ENCODE results near the gene ACTR3. TPM values are rescaled to one million over a fixed set of nuclear protein-coding genes. Genes with fewer than 3 reads are reported as not detected.

ACTR3 gene
- polyA plus RNA-seq, 1 donor from 2014 or later = 255 TPM

DNA sequence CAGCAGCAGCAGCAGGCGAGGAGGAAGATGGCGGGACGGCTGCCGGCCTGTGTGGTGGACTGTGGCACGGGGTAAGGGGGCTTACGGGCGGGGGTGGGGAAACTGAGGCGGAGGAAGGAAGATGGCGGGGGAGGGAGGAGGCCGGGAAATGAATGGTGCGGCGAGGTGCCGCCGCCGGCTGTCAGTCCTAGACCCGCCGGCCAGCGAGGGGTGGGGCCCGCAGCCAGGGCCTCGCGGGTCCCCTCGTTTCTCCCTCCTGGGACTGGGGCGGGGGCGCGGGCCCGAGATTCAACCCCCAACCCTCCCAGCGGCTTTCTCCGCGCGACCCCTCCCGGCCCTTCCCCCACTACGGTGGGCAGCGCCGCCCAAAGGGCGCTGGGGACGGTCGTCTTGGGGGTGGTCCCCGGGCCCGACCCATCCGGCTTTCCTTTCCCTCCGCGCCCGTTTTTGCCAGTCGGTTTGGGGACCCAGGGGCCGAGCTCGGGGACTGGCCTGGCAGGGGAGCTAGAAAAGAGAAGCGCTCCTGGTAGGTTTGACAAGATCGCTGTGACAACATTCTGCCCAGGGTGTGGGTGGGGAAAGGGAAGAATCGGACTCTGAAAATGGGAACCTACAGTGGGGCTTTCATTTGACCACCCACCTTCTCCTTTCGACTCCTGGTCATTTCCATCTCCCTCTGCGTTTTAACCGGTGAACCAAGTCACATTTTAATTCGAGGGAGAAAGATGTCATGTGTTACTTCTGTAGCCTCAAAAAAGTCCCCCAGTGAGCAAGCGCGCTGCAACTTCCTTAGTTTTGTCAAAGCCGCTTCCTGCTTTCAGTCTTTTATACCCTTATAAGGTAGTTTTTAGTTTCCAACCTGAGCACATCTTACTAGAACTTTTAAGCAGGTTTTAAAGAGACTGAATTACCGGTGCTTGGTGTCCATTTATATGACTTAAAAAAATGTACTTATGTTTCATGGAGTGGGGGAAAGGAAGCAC lies 655 bp downstream of the ACTR3 start:
- Histone ChIP-seq H3K9ac (ENCODE audit: low read length) (peak overlapping the region; percentile 99), H3K36me3 (ENCODE audit: insufficient read depth, low read length) (no peaks in the 10 kb centered on the region), H3K4me2 (ENCODE audit: low read length) (peak overlapping the region; percentile 95), H3K79me2 (replicated peaks; ENCODE audit: insufficient read depth, low read length) (peaks cover 63% of the 10 kb centered on the region), H3K9me2 (ENCODE audit: insufficient read depth, low read length) (no peaks in the 10 kb centered on the region), H2AFZ (ENCODE audit: low read depth, low read length) (peak overlapping the region; percentile 91), H3F3A (ENCODE audit: insufficient read depth, low read length, poor library complexity, severe bottlenecking) (peaks cover 11% of the 10 kb centered on the region), H4K20me1 (ENCODE audit: insufficient read depth) (no peaks in the 10 kb centered on the region), H3K9me3 (ENCODE audit: low read length) (no peaks in the 10 kb centered on the region), H3K4me3 (ENCODE audit: low read length) (peak overlapping the region; percentile 88), H3K27ac (ENCODE audit: low read length) (peak overlapping the region; percentile 95), H3K27me3 (ENCODE audit: insufficient read depth, low read depth, low read length) (no peaks in the 10 kb centered on the region)
- TF ChIP-seq POLR2AphosphoS5 (IDR thresholded peaks at IDR 0.05) = peak; percentile 7
- TF ChIP-seq, protein P1, sequence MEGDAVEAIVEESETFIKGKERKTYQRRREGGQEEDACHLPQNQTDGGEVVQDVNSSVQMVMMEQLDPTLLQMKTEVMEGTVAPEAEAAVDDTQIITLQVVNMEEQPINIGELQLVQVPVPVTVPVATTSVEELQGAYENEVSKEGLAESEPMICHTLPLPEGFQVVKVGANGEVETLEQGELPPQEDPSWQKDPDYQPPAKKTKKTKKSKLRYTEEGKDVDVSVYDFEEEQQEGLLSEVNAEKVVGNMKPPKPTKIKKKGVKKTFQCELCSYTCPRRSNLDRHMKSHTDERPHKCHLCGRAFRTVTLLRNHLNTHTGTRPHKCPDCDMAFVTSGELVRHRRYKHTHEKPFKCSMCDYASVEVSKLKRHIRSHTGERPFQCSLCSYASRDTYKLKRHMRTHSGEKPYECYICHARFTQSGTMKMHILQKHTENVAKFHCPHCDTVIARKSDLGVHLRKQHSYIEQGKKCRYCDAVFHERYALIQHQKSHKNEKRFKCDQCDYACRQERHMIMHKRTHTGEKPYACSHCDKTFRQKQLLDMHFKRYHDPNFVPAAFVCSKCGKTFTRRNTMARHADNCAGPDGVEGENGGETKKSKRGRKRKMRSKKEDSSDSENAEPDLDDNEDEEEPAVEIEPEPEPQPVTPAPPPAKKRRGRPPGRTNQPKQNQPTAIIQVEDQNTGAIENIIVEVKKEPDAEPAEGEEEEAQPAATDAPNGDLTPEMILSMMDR (IDR thresholded peaks at IDR 0.05; ENCODE audit: poor library complexity, severe bottlenecking) = peak; percentile 36
- peak; percentile 16 for TF ChIP-seq SMC3 (conservative IDR thresholded peaks at IDR 0.05; ENCODE audit: poor library complexity)
- no peak for TF ChIP-seq RAD21 (conservative IDR thresholded peaks at IDR 0.05)
- peak; percentile 47 for TF ChIP-seq MXI1 (conservative IDR thresholded peaks at IDR 0.05; ENCODE audit: poor library complexity, severe bottlenecking)
- peak; percentile 20 for TF ChIP-seq EP300 (conservative IDR thresholded peaks at IDR 0.05; ENCODE audit: poor library complexity, severe bottlenecking)

DNA sequence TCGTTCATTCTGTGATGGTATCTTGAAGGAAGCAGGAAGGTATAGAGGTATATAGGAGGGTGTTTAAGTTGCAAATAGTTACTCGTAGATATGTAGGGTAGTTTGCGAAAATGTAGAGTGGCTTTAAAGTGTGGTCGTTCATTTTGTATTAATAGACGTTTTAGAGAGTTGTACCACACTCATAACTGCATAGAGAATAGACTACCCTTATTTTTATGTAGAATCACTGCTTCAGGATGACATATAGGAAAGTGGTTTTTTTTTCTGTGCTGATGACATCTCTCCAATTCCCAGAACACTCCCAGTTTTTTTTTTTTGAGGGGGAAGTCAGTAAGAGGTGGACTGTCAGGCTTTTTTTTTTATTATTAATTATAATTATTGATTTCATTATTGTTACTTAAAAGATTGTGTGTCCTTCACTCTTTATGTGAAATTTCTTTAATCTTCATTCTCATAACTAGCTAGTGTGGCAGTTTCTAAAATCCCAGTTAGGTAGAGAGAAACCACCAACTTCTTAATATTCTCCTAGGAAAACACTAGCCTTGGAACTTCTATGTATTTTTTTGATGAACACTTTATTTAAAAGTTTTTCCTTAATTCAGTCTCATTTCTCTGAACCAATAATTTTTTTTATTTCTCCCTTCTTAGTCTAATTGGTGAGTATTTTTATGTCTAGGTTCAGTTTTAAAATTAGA lies 1.5 kb downstream of the ACTR3 start:
- TF ChIP-seq, protein P1 (IDR thresholded peaks at IDR 0.05; ENCODE audit: poor library complexity, severe bottlenecking) = no peak
- TF ChIP-seq SMC3 (conservative IDR thresholded peaks at IDR 0.05; ENCODE audit: poor library complexity) (no peak), EZH2 (IDR thresholded peaks at IDR 0.05; ENCODE audit: borderline replicate concordance, insufficient read depth, low read length, poor library complexity, severe bottlenecking) (no peak), TAF1 (IDR thresholded peaks at IDR 0.05; ENCODE audit: low read depth) (no peak), POLR2AphosphoS5 (IDR thresholded peaks at IDR 0.05) (no peak), RAD21 (conservative IDR thresholded peaks at IDR 0.05) (no peak), MXI1 (conservative IDR thresholded peaks at IDR 0.05; ENCODE audit: poor library complexity, severe bottlenecking) (no peak), EP300 (conservative IDR thresholded peaks at IDR 0.05; ENCODE audit: poor library complexity, severe bottlenecking) (no peak)
- TF ChIP-seq, protein P2, sequence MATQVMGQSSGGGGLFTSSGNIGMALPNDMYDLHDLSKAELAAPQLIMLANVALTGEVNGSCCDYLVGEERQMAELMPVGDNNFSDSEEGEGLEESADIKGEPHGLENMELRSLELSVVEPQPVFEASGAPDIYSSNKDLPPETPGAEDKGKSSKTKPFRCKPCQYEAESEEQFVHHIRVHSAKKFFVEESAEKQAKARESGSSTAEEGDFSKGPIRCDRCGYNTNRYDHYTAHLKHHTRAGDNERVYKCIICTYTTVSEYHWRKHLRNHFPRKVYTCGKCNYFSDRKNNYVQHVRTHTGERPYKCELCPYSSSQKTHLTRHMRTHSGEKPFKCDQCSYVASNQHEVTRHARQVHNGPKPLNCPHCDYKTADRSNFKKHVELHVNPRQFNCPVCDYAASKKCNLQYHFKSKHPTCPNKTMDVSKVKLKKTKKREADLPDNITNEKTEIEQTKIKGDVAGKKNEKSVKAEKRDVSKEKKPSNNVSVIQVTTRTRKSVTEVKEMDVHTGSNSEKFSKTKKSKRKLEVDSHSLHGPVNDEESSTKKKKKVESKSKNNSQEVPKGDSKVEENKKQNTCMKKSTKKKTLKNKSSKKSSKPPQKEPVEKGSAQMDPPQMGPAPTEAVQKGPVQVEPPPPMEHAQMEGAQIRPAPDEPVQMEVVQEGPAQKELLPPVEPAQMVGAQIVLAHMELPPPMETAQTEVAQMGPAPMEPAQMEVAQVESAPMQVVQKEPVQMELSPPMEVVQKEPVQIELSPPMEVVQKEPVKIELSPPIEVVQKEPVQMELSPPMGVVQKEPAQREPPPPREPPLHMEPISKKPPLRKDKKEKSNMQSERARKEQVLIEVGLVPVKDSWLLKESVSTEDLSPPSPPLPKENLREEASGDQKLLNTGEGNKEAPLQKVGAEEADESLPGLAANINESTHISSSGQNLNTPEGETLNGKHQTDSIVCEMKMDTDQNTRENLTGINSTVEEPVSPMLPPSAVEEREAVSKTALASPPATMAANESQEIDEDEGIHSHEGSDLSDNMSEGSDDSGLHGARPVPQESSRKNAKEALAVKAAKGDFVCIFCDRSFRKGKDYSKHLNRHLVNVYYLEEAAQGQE (IDR thresholded peaks at IDR 0.05; ENCODE audit: borderline replicate concordance) = no peak
- Histone ChIP-seq H3K9me3 (ENCODE audit: low read length) (no peaks in the 10 kb centered on the region), H3K36me3 (ENCODE audit: insufficient read depth, low read length) (no peaks in the 10 kb centered on the region), H3K9ac (ENCODE audit: low read length) (peak overlapping the region; percentile 99), H3K4me2 (ENCODE audit: low read length) (peak overlapping the region; percentile 95), H3K79me2 (replicated peaks; ENCODE audit: insufficient read depth, low read length) (peaks cover 72% of the 10 kb centered on the region), H3K27ac (ENCODE audit: low read length) (peak overlapping the region; percentile 95), H3K27me3 (ENCODE audit: insufficient read depth, low read depth, low read length) (no peaks in the 10 kb centered on the region), H3F3A (ENCODE audit: insufficient read depth, low read length, poor library complexity, severe bottlenecking) (peaks cover 11% of the 10 kb centered on the region), H3K9me2 (ENCODE audit: insufficient read depth, low read length) (no peaks in the 10 kb centered on the region), H2AFZ (ENCODE audit: low read depth, low read length) (no peak overlapping the region), H3K4me3 (ENCODE audit: low read length) (peak overlapping the region; percentile 88), H4K20me1 (ENCODE audit: insufficient read depth) (peaks cover 8% of the 10 kb centered on the region)

Measured in neural cell (in vitro differentiated cells).